ENCODE data around the gene TMEM168.

DNA sequence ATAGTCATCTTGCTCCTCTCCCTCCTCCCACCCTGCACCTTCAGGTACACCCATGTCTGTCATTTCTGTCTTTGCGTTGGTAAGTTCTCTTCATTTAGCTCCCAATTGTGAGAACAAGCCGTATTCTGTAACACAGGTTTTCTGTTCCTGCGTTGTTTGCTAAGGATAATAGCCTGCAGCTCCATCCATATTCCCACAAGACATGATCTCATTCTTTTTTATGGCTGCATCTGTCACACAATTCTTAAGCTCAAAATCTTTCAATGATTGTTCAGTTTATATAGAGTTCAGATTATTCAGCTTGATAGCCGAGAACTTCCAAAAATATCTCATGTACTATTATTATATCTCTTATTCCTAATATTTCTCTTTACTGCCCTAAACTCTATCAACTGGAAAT lies 16.0 kb upstream of the TMEM168 start:
- no peak for TF ChIP-seq EZH2 (IDR thresholded peaks at IDR 0.05; ENCODE audit: borderline replicate concordance, low read length)
- TF ChIP-seq, protein P1, sequence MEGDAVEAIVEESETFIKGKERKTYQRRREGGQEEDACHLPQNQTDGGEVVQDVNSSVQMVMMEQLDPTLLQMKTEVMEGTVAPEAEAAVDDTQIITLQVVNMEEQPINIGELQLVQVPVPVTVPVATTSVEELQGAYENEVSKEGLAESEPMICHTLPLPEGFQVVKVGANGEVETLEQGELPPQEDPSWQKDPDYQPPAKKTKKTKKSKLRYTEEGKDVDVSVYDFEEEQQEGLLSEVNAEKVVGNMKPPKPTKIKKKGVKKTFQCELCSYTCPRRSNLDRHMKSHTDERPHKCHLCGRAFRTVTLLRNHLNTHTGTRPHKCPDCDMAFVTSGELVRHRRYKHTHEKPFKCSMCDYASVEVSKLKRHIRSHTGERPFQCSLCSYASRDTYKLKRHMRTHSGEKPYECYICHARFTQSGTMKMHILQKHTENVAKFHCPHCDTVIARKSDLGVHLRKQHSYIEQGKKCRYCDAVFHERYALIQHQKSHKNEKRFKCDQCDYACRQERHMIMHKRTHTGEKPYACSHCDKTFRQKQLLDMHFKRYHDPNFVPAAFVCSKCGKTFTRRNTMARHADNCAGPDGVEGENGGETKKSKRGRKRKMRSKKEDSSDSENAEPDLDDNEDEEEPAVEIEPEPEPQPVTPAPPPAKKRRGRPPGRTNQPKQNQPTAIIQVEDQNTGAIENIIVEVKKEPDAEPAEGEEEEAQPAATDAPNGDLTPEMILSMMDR (IDR thresholded peaks at IDR 0.05; ENCODE audit: low read length): no peak
